OCI-LY1 (cell line): ENCODE data around the gene CYBA.

Source experiments
- CTCF ChIP-seq: fragments of 200-600 bp; sonication (generic), shearing (Covaris generic); IDR thresholded peaks from 2 replicates; pipeline ENCODE4 v1.5.1; 2017; ENCODE audit warnings: mild to moderate bottlenecking, antibody characterized with exemption, low read length, moderate library complexity, mixed read lengths
- EZH2 ChIP-seq: fragments of 200-600 bp; sonication (generic), shearing (Covaris generic); IDR thresholded peaks from 2 replicates; pipeline ENCODE4 v1.8.0; 2017; ENCODE audit warnings: borderline replicate concordance, mixed run types, mild to moderate bottlenecking, antibody characterized with exemption, low read length, moderate library complexity, mixed read lengths

- no peak for TF ChIP-seq CTCF
- TF ChIP-seq EZH2 = no peak
Measured at GRCh38 chr16:88654363-88655052, 3.7 kb upstream of the CYBA start.
